HT1080 (cell line): ENCODE results near the gene HAGHL. TPM values are rescaled to one million over a fixed set of nuclear protein-coding genes. Genes with fewer than 3 reads are reported as not detected.
"Not testable (repeated sequence)": the region's sequence is repeated elsewhere in the genome, so short reads cannot be mapped to it uniquely, and the experiment has no call there.

Experiments used
- DNase-seq: peaks from one replicate; pipeline ENCODE4 v3.0.0-alpha.2; 2015; ENCODE audit warnings: low read depth
- total RNA-seq: library from RNA; depleted of rRNA; stranded (reverse); fragments of >200 nt; shearing (Covaris generic); gene quantifications from 2 replicates; pipeline ENCODE4 v1.2.3, GENCODE V29; 2014

Gene HAGHL
- total RNA-seq, 1 experiment from 2014 or later: 18.6 TPM

- no peak for DNase-seq
Observed at GRCh38 chr16:686459-687260, 40.2 kb upstream of the HAGHL start.

- DNase-seq: no peak
Observed at GRCh38 chr16:687499-687898, 39.4 kb upstream of the HAGHL start.

- no peak for DNase-seq
Observed at GRCh38 chr16:689175-689897, 37.6 kb upstream of the HAGHL start.

- DNase-seq: not testable (repeated sequence)
Observed at GRCh38 chr16:691242-691641, 35.7 kb upstream of the HAGHL start.

GRCh38 chr16:692356-693108 is 34.4 kb upstream of the HAGHL start:
- no peak for DNase-seq

- DNase-seq: no peak
Observed at GRCh38 chr16:693364-693763, 33.5 kb upstream of the HAGHL start.

GRCh38 chr16:693766-694165 is 33.1 kb upstream of the HAGHL start:
- DNase-seq: no peak

- no peak for DNase-seq
Observed at GRCh38 chr16:694187-694862, 32.6 kb upstream of the HAGHL start.

GRCh38 chr16:694863-695354 is 32.0 kb upstream of the HAGHL start:
- DNase-seq: no peak

GRCh38 chr16:695355-696089 is 31.4 kb upstream of the HAGHL start:
- no peak for DNase-seq

- no peak for DNase-seq
Observed at GRCh38 chr16:698911-699671, 27.8 kb upstream of the HAGHL start.

- DNase-seq: no peak
Observed at GRCh38 chr16:700684-701584, 26.0 kb upstream of the HAGHL start.

- DNase-seq: no peak
Observed at GRCh38 chr16:702341-702740, 24.6 kb upstream of the HAGHL start.

- DNase-seq: no peak
Observed at GRCh38 chr16:703406-703805, 23.5 kb upstream of the HAGHL start.

- no peak for DNase-seq
Observed at GRCh38 chr16:704047-704446, 22.9 kb upstream of the HAGHL start.

- DNase-seq: no peak
Observed at GRCh38 chr16:704552-705380, 22.1 kb upstream of the HAGHL start.

- no peak for DNase-seq
Observed at GRCh38 chr16:705431-706188, 21.3 kb upstream of the HAGHL start, which contains the start of gene FBXL16. FBXL16 (minus strand) TSS chr16:705801; CDS start chr16:697405, 8,396 bp downstream.
